ENCODE results near the gene NTN1.

Gene NTN1

GRCh38 chr17:9223531-9223930 is 202.2 kb downstream of the NTN1 start:
- no peak overlapping the region for H3K4me3 ChIP-seq (ENCODE audit: control insufficient read depth, low read depth, low read length)
- TF ChIP-seq CTCF (IDR thresholded peaks at IDR 0.05; ENCODE audit: control insufficient read depth, insufficient read depth, low read depth, low read length, missing control alignments): no peak
- DNase-seq (ENCODE audit: low read depth): no peak

GRCh38 chr17:9224485-9224884 is 203.2 kb downstream of the NTN1 start:
- no peak overlapping the region for H3K4me3 ChIP-seq (ENCODE audit: control insufficient read depth, low read depth, low read length)
- TF ChIP-seq CTCF (IDR thresholded peaks at IDR 0.05; ENCODE audit: control insufficient read depth, insufficient read depth, low read depth, low read length, missing control alignments): no peak
- no peak for DNase-seq (ENCODE audit: low read depth)

- no peak for DNase-seq (ENCODE audit: low read depth)
- H3K4me3 ChIP-seq (ENCODE audit: control insufficient read depth, low read depth, low read length): no peak overlapping the region
- no peak for TF ChIP-seq CTCF (IDR thresholded peaks at IDR 0.05; ENCODE audit: control insufficient read depth, insufficient read depth, low read depth, low read length, missing control alignments)
Observed at GRCh38 chr17:9225305-9226101, 204.2 kb downstream of the NTN1 start.

GRCh38 chr17:9226130-9226793 is 205.0 kb downstream of the NTN1 start:
- no peak overlapping the region for H3K4me3 ChIP-seq (ENCODE audit: control insufficient read depth, low read depth, low read length)
- TF ChIP-seq CTCF (IDR thresholded peaks at IDR 0.05; ENCODE audit: control insufficient read depth, insufficient read depth, low read depth, low read length, missing control alignments): no peak
- no peak for DNase-seq (ENCODE audit: low read depth)

- DNase-seq (ENCODE audit: low read depth): no peak
- no peak overlapping the region for H3K4me3 ChIP-seq (ENCODE audit: control insufficient read depth, low read depth, low read length)
- no peak for TF ChIP-seq CTCF (IDR thresholded peaks at IDR 0.05; ENCODE audit: control insufficient read depth, insufficient read depth, low read depth, low read length, missing control alignments)
Observed at GRCh38 chr17:9226794-9227135, 205.5 kb downstream of the NTN1 start.

GRCh38 chr17:9227819-9228407 is 206.6 kb downstream of the NTN1 start:
- DNase-seq (ENCODE audit: low read depth): no peak
- H3K4me3 ChIP-seq (ENCODE audit: control insufficient read depth, low read depth, low read length): no peak overlapping the region
- no peak for TF ChIP-seq CTCF (IDR thresholded peaks at IDR 0.05; ENCODE audit: control insufficient read depth, insufficient read depth, low read depth, low read length, missing control alignments)
